ENCODE results near the gene ZNF668. TPM values are rescaled to one million over a fixed set of nuclear protein-coding genes. Genes with fewer than 3 reads are reported as not detected.

Gene ZNF668
- total and polyA plus RNA-seq, 10 donors = 6.2 to 12.5 (median 9.1) TPM

GRCh38 chr16:31093132-31093703, 19.2 kb upstream of the ZNF668 start:
- Histone ChIP-seq H3K9me3 (no peaks in the 10 kb centered on the region), H3K27me3 (replicated peaks in 1 of 7) (no peaks in the 10 kb centered on the region), H3K27ac (no peak overlapping the region), H3K4me1 (peaks cover 18 to 41% (median 30%) of the 10 kb centered on the region in 6 donors), H3K4me3 (peak overlapping the region in 5 of 8 donors; percentile 69 to 84 (median 78)), H3K36me3 (peaks cover 0 to 35% (median 15%) of the 10 kb centered on the region in 6 donors)
- DNase-seq = peak; percentile 70
- 58 to 71% (median 64%) methylated on average over 14 to 17 of the region's 17 CpGs for WGBS, 5 donors
- intact Hi-C loops (cut with DNase I; ENCODE audit: low total_unique reads) = loop anchor here (10.0 kb wide), 1 partner anchor 108 kb away; the partner anchor contains the start of gene HSD3B7
- TF ChIP-seq POLR2AphosphoS5 (IDR thresholded peaks at IDR 0.05) (no peak), POLR2A (IDR thresholded peaks at IDR 0.05) (no peak), CTCF (IDR thresholded peaks at IDR 0.05 in 8 of 11, conservative IDR thresholded peaks at IDR 0.05 in 3 of 11) (no peak)

GRCh38 chr16:31092330-31092729, 18.3 kb upstream of the ZNF668 start:
- intact Hi-C loops (cut with DNase I; ENCODE audit: low total_unique reads) = loop anchor here (10.0 kb wide), 1 partner anchor 108 kb away; the partner anchor contains the start of gene HSD3B7
- Histone ChIP-seq H3K4me1 (peaks cover 18 to 41% (median 30%) of the 10 kb centered on the region in 6 donors), H3K9me3 (no peaks in the 10 kb centered on the region), H3K36me3 (peaks cover 0 to 43% (median 15%) of the 10 kb centered on the region in 6 donors), H3K4me3 (no peak overlapping the region), H3K27me3 (replicated peaks in 1 of 7) (no peaks in the 10 kb centered on the region), H3K27ac (no peak overlapping the region)
- TF ChIP-seq POLR2A (IDR thresholded peaks at IDR 0.05) (no peak), POLR2AphosphoS5 (IDR thresholded peaks at IDR 0.05) (no peak), CTCF (IDR thresholded peaks at IDR 0.05 in 8 of 11, conservative IDR thresholded peaks at IDR 0.05 in 3 of 11) (no peak)
- DNase-seq = peak; percentile 48
- WGBS, 5 donors = 91 to 98% (median 95%) methylated on average over 5 of the region's 5 CpGs

- TF ChIP-seq POLR2AphosphoS5 (IDR thresholded peaks at IDR 0.05) (peak in 1 of 3 donors; percentile 13), CTCF (IDR thresholded peaks at IDR 0.05 in 8 of 11, conservative IDR thresholded peaks at IDR 0.05 in 3 of 11) (no peak)
- 87 to 95% (median 90%) methylated on average over 1 to 2 of the region's 2 CpGs for WGBS, 5 donors
- no peak overlapping the region for H3K4me3 ChIP-seq
- H3K27me3 ChIP-seq (replicated peaks in 1 of 7) = no peaks in the 10 kb centered on the region
- intact Hi-C loops (cut with DNase I; ENCODE audit: low total_unique reads) = loop anchor here (10.0 kb wide), 1 partner anchor 106 kb away; the partner anchor contains the start of gene HSD3B7
- no peak overlapping the region for H3K27ac ChIP-seq
- no peaks in the 10 kb centered on the region for H3K9me3 ChIP-seq
- H3K4me1 ChIP-seq = peaks cover 16 to 32% (median 24%) of the 10 kb centered on the region in 6 donors
- peaks cover 0 to 61% (median 18%) of the 10 kb centered on the region in 6 donors for H3K36me3 ChIP-seq
- peak; percentile 60 for DNase-seq
Observed at GRCh38 chr16:31090540-31090939, 16.5 kb upstream of the ZNF668 start.

- H3K27me3 ChIP-seq (replicated peaks in 1 of 7) = no peaks in the 10 kb centered on the region
- intact Hi-C loops (cut with DNase I; ENCODE audit: low total_unique reads) = no loop called here
- H3K4me1 ChIP-seq = peaks cover 10 to 24% (median 16%) of the 10 kb centered on the region in 6 donors
- H3K9me3 ChIP-seq = no peaks in the 10 kb centered on the region
- TF ChIP-seq POLR2A (IDR thresholded peaks at IDR 0.05) (no peak), POLR2AphosphoS5 (IDR thresholded peaks at IDR 0.05) (no peak), CTCF (IDR thresholded peaks at IDR 0.05 in 8 of 11, conservative IDR thresholded peaks at IDR 0.05 in 3 of 11) (no peak)
- no peak overlapping the region for H3K4me3 ChIP-seq
- H3K27ac ChIP-seq = no peak overlapping the region
- DNase-seq = peak; percentile 55
- peaks cover 0 to 74% (median 26%) of the 10 kb centered on the region in 6 donors for H3K36me3 ChIP-seq
- 87 to 95% (median 94%) methylated on average over 8 of the region's 8 CpGs for WGBS, 5 donors
Observed at GRCh38 chr16:31089199-31089598, 15.2 kb upstream of the ZNF668 start.

Data from spleen (tissue), 11 donors.